CD14-positive monocyte (primary cell): Measurements from ENCODE around the gene PLCH2. TPM values are rescaled to one million over a fixed set of nuclear protein-coding genes. Genes with fewer than 3 reads are reported as not detected.

Experiments used
- DNase-seq, 3 donors: peaks; one replicate each; pipeline ENCODE4 v3.0.0-alpha.2; 2011 to 2022
- H2AFZ ChIP-seq: 2 replicates; pipeline ENCODE4 v1.6.0; 2012; ENCODE audit warnings: mild to moderate bottlenecking, low read depth, low read length, inconsistent platforms; ENCODE audit not compliant: insufficient read depth, poor library complexity, severe bottlenecking
- H3K27ac ChIP-seq, 2 donors: 1 replicate in 1 of 2; 2 replicates in 1 of 2; pipeline ENCODE4 v1.5.1; 2012 to 2013; ENCODE audit warnings: low read length in 2 of 2, control low read depth in 1 of 2, inconsistent platforms in 1 of 2, low read depth in 1 of 2, mild to moderate bottlenecking in 1 of 2
- H3K27me3 ChIP-seq, 2 donors: one replicate each; pipeline versions ENCODE4 v1.6.0 to v1.6.1; 2011 to 2013; ENCODE audit warnings: low read length in 2 of 2; ENCODE audit not compliant: control insufficient read depth in 2 of 2, insufficient read depth in 2 of 2
- H3K36me3 ChIP-seq, 2 donors: replicated peaks in 1 of 2; 1 replicate in 1 of 2; 2 replicates in 1 of 2; pipeline versions ENCODE4 v1.5.1 to v1.6.1; 2012 to 2013; ENCODE audit warnings: low read length in 2 of 2, control low read depth in 1 of 2, inconsistent platforms in 1 of 2, mild to moderate bottlenecking in 1 of 2; ENCODE audit not compliant: insufficient read depth in 2 of 2, control insufficient read depth in 1 of 2
- H3K4me1 ChIP-seq, 2 donors: 1 replicate in 1 of 2; 2 replicates in 1 of 2; pipeline versions ENCODE4 v1.5.1 to v1.6.1; 2012 to 2013; ENCODE audit warnings: low read length in 2 of 2, control low read depth in 1 of 2, inconsistent platforms in 1 of 2, mild to moderate bottlenecking in 1 of 2, moderate library complexity in 1 of 2; ENCODE audit not compliant: insufficient read depth in 2 of 2, control insufficient read depth in 1 of 2
- H3K4me2 ChIP-seq: replicated peaks from 2 replicates; pipeline ENCODE3; 2012; ENCODE audit warnings: low read length, moderate library complexity, mild to moderate bottlenecking; ENCODE audit not compliant: poor library complexity, severe bottlenecking; ENCODE audit errors: extremely low read depth
- H3K4me3 ChIP-seq, 3 experiments: fragments of 200-600 bp in 1 of 3; sonication (generic) in 1 of 3; replicated peaks in 1 of 3; 1 replicate in 2 of 3; 2 replicates in 1 of 3; pipeline ENCODE4 v1.5.1; 2011 to 2013; ENCODE audit warnings: low read length in 3 of 3, mild to moderate bottlenecking in 3 of 3, control low read depth in 2 of 3, low read depth in 2 of 3, inconsistent platforms in 1 of 3, moderate library complexity in 1 of 3
- H3K79me2 ChIP-seq: 2 replicates; pipeline ENCODE4 v1.6.0; 2012; ENCODE audit warnings: mild to moderate bottlenecking, control low read depth, inconsistent platforms, low read length, moderate library complexity; ENCODE audit not compliant: insufficient read depth
- H3K9ac ChIP-seq: 2 replicates; pipeline ENCODE4 v1.6.0; 2017; ENCODE audit warnings: low read length, mild to moderate bottlenecking; ENCODE audit not compliant: insufficient read depth, poor library complexity, severe bottlenecking
- H3K9me3 ChIP-seq, 2 donors: replicated peaks in 1 of 2; 1 replicate in 1 of 2; 2 replicates in 1 of 2; pipeline versions ENCODE4 v1.5.1 to v1.6.1; 2012 to 2013; ENCODE audit warnings: low read length in 2 of 2, control low read depth in 1 of 2; ENCODE audit not compliant: control insufficient read depth in 1 of 2, insufficient read depth in 1 of 2
- H4K20me1 ChIP-seq: 2 replicates; pipeline ENCODE4 v1.6.0; 2012; ENCODE audit warnings: mild to moderate bottlenecking, low read length, control low read depth, moderate library complexity; ENCODE audit not compliant: insufficient read depth
- H3K27ac Mint-ChIP-seq, 7 donors: one replicate each; pipeline ENCODE4 v1.8.0; 2020; ENCODE audit warnings: mild to moderate bottlenecking in 7 of 7, mixed read lengths in 7 of 7, moderate library complexity in 6 of 7, inconsistent platforms in 2 of 7
- H3K27me3 Mint-ChIP-seq, 3 donors: one replicate each; pipeline ENCODE4 v1.8.0; 2021 to 2022; ENCODE audit warnings: low read depth in 3 of 3, mild to moderate bottlenecking in 3 of 3, mixed read lengths in 3 of 3, moderate library complexity in 3 of 3, inconsistent platforms in 1 of 3
- H3K36me3 Mint-ChIP-seq, 2 donors: one replicate each; pipeline ENCODE4 v1.8.0; 2020; ENCODE audit warnings: mixed read lengths in 2 of 2, inconsistent platforms in 1 of 2, mild to moderate bottlenecking in 1 of 2
- H3K4me1 Mint-ChIP-seq: one replicate; pipeline ENCODE4 v1.8.0; 2020; ENCODE audit warnings: mild to moderate bottlenecking, mixed read lengths
- H3K4me3 Mint-ChIP-seq, 2 donors: one replicate each; pipeline ENCODE4 v1.8.0; 2020; ENCODE audit warnings: mild to moderate bottlenecking in 2 of 2, mixed read lengths in 2 of 2, moderate library complexity in 1 of 2
- H3K9me3 Mint-ChIP-seq, 7 donors: one replicate each; pipeline ENCODE4 v1.8.0; 2020 to 2022; ENCODE audit warnings: mixed read lengths in 7 of 7, mild to moderate bottlenecking in 6 of 7, moderate library complexity in 6 of 7, inconsistent platforms in 2 of 7
- WGBS: methylation state at CpG from one replicate; pipeline ENCODE4 v1.1.5; 2013; ENCODE audit warnings: missing lambda C conversion rate; ENCODE audit not compliant: insufficient coverage; 5-methylcytosine and 5-hydroxymethylcytosine counted together
- intact Hi-C, 2 donors: fragments of 100-400 bp; cut with micrococcal nuclease; formaldehyde crosslinking; loops; one replicate each; pipeline versions ENCODE4 v1.15.0 to v1.15.1; 2023
- polyA plus RNA-seq, 3 donors: library from polyadenylated mRNA; depleted of rRNA in 1 of 3; unstranded in 2 of 3; stranded (reverse) in 1 of 3; fragments of 300-500 nt in 2 of 3; fragments of >200 nt in 1 of 3; fragmentation: Illumina TruSeq in 2 of 3; gene quantifications; 1 replicate in 2 of 3; 2 replicates in 1 of 3; pipeline ENCODE4 v1.2.3, GENCODE V29; 2012 to 2021
- TF ChIP-seq, protein P1 (sequence below): fragments of 200-600 bp; IDR thresholded peaks from one replicate; pipeline ENCODE4 v1.8.0; 2022; ENCODE audit warnings: antibody characterized with exemption, mild to moderate bottlenecking

Gene PLCH2
- polyA plus RNA-seq, 3 donors = 1.2 TPM; not detected in 2

GRCh38 chr1:2435091-2435490 is 41.0 kb upstream of the PLCH2 start:
- Histone ChIP-seq H3K36me3 (no peaks in the 10 kb centered on the region), H3K27me3 (no peaks in the 10 kb centered on the region), H3K4me3 (no peak overlapping the region), H3K4me2 (no peak overlapping the region), H3K4me1 (no peaks in the 10 kb centered on the region), H3K9ac (no peak overlapping the region), H2AFZ (no peak overlapping the region), H3K79me2 (no peaks in the 10 kb centered on the region), H3K9me3 (peaks cover 0 to 3% of the 10 kb centered on the region in 2 donors), H3K27ac (no peak overlapping the region), H4K20me1 (no peaks in the 10 kb centered on the region)
- Mint-ChIP-seq H3K27me3 (peaks cover 2 to 14% (median 9%) of the 10 kb centered on the region in 3 donors), H3K4me3 (no peak overlapping the region), H3K27ac (no peak overlapping the region), H3K36me3 (no peaks in the 10 kb centered on the region), H3K9me3 (peaks cover 1 to 4% (median 4%) of the 10 kb centered on the region in 7 donors), H3K4me1 (no peaks in the 10 kb centered on the region)
- no peak for DNase-seq
- TF ChIP-seq, protein P1, sequence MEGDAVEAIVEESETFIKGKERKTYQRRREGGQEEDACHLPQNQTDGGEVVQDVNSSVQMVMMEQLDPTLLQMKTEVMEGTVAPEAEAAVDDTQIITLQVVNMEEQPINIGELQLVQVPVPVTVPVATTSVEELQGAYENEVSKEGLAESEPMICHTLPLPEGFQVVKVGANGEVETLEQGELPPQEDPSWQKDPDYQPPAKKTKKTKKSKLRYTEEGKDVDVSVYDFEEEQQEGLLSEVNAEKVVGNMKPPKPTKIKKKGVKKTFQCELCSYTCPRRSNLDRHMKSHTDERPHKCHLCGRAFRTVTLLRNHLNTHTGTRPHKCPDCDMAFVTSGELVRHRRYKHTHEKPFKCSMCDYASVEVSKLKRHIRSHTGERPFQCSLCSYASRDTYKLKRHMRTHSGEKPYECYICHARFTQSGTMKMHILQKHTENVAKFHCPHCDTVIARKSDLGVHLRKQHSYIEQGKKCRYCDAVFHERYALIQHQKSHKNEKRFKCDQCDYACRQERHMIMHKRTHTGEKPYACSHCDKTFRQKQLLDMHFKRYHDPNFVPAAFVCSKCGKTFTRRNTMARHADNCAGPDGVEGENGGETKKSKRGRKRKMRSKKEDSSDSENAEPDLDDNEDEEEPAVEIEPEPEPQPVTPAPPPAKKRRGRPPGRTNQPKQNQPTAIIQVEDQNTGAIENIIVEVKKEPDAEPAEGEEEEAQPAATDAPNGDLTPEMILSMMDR = no peak
- intact Hi-C loops = no loop called here
- WGBS = 70% methylated on average over 4 of the region's 9 CpGs

GRCh38 chr1:2435746-2436355 is 40.2 kb upstream of the PLCH2 start:
- Histone ChIP-seq H3K36me3 (no peaks in the 10 kb centered on the region), H3K27me3 (no peaks in the 10 kb centered on the region), H3K4me1 (no peaks in the 10 kb centered on the region), H3K27ac (no peak overlapping the region), H3K79me2 (no peaks in the 10 kb centered on the region), H3K9me3 (no peaks in the 10 kb centered on the region), H3K4me2 (no peak overlapping the region), H3K9ac (no peak overlapping the region), H3K4me3 (no peak overlapping the region), H2AFZ (no peak overlapping the region), H4K20me1 (no peaks in the 10 kb centered on the region)
- H3K27ac Mint-ChIP-seq = no peak overlapping the region
- no peaks in the 10 kb centered on the region for H3K4me1 Mint-ChIP-seq
- 88% methylated on average over 2 of the region's 2 CpGs for WGBS
- peaks cover 2 to 16% (median 7%) of the 10 kb centered on the region in 3 donors for H3K27me3 Mint-ChIP-seq
- TF ChIP-seq, protein P1 = no peak
- no peak for DNase-seq
- intact Hi-C loops = no loop called here
- H3K4me3 Mint-ChIP-seq = no peak overlapping the region
- no peaks in the 10 kb centered on the region for H3K36me3 Mint-ChIP-seq
- peaks cover 0 to 2% (median 0%) of the 10 kb centered on the region in 7 donors for H3K9me3 Mint-ChIP-seq
